Common myeloid progenitor, CD34-positive (primary cell): ENCODE measurements around the gene CHSY1.
A peak's percentile ranks its signal among the peaks of the same experiment; 100 is the strongest.
"Not testable (repeated sequence)": the region's sequence is repeated elsewhere in the genome, so short reads cannot be mapped to it uniquely, and the experiment has no call there.

Source experiments
- CTCF ChIA-PET: fragments of 350-600 bp; sonication (Branson Sonifier 250); formaldehyde crosslinking; loops from one replicate; lab custom pipeline; 2021; ENCODE audit warnings: antibody characterized with exemption; lab: Charles Lee
- POLR2A ChIA-PET: fragments of 350-600 bp; sonication (Branson Sonifier 250); formaldehyde crosslinking; loops from one replicate; lab custom pipeline; 2021; ENCODE audit warnings: antibody characterized with exemption; lab: Charles Lee
- DNase-seq, 3 donors: peaks; one replicate each; pipeline versions ENCODE4 v3.0.0 to v3.0.0-alpha.2; 2013
- H3K27ac ChIP-seq, 2 experiments: 1 replicate in 1 of 2; 2 replicates in 1 of 2; pipeline ENCODE4 v1.7.0; 2013; ENCODE audit warnings: inconsistent platforms in 2 of 2, low read length in 2 of 2, mild to moderate bottlenecking in 2 of 2, low read depth in 1 of 2, moderate library complexity in 1 of 2; ENCODE audit not compliant: severe bottlenecking in 2 of 2, insufficient read depth in 1 of 2, poor library complexity in 1 of 2
- H3K27me3 ChIP-seq, 5 experiments: replicated peaks in 2 of 5; 1 replicate in 3 of 5; 2 replicates in 2 of 5; pipeline versions ENCODE4 v1.6.1 to v1.7.0; 2013; ENCODE audit warnings: low read length in 4 of 5, mild to moderate bottlenecking in 2 of 5, moderate library complexity in 2 of 5, inconsistent platforms in 1 of 5; ENCODE audit not compliant: insufficient read depth in 5 of 5, control insufficient read depth in 4 of 5
- H3K36me3 ChIP-seq, 4 experiments: 1 replicate in 2 of 4; 2 replicates in 2 of 4; pipeline versions ENCODE4 v1.6.1 to v1.7.0; 2013; ENCODE audit warnings: low read length in 3 of 4, control low read depth in 1 of 4, mild to moderate bottlenecking in 1 of 4; ENCODE audit not compliant: control insufficient read depth in 4 of 4, insufficient read depth in 4 of 4
- H3K4me1 ChIP-seq, 4 experiments: 1 replicate in 3 of 4; 2 replicates in 1 of 4; pipeline versions ENCODE4 v1.6.1 to v1.7.1; 2013; ENCODE audit warnings: low read length in 3 of 4, mild to moderate bottlenecking in 3 of 4, control low read depth in 1 of 4, inconsistent platforms in 1 of 4, moderate library complexity in 1 of 4; ENCODE audit not compliant: control insufficient read depth in 4 of 4, insufficient read depth in 4 of 4; ENCODE audit errors: control extremely low read depth in 1 of 4
- H3K4me3 ChIP-seq, 7 experiments: 1 replicate in 4 of 7; 2 replicates in 3 of 7; pipeline versions ENCODE4 v1.5.1 to v1.7.0; 2013; ENCODE audit warnings: mild to moderate bottlenecking in 7 of 7, low read length in 6 of 7, moderate library complexity in 6 of 7, inconsistent platforms in 2 of 7, low read depth in 2 of 7, control low read depth in 1 of 7; ENCODE audit not compliant: insufficient read depth in 4 of 7, control insufficient read depth in 1 of 7; ENCODE audit errors: extremely low read depth in 1 of 7
- H3K9me3 ChIP-seq, 5 experiments: 1 replicate in 4 of 5; 2 replicates in 1 of 5; pipeline versions ENCODE4 v1.6.1 to v1.7.1; 2013; ENCODE audit warnings: low read length in 4 of 5, mild to moderate bottlenecking in 2 of 5, inconsistent platforms in 1 of 5, low read depth in 1 of 5, moderate library complexity in 1 of 5; ENCODE audit not compliant: control insufficient read depth in 4 of 5, insufficient read depth in 2 of 5; ENCODE audit errors: control extremely low read depth in 1 of 5
- WGBS: methylation state at CpG from one replicate; pipeline ENCODE4 v1.1.5; 2013; ENCODE audit not compliant: insufficient coverage; 5-methylcytosine and 5-hydroxymethylcytosine counted together

Gene CHSY1

DNA sequence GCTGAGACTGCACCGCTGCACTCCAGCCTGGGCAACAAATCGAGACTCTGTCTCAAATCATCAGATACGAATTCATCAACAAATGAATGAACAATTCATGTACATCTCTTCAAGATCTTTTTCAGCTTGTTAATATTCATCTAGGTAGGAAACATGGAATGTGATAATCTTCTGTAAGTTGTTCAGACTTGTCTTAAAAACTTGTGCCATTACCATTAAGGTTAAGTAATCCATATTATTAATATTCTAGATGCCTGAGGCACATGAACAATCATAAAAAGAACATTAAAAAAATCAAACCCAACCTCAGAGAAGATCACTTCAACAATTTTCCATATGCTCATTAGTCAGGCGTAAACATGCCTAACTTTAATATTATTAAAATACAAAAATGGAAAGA lies 36.2 kb downstream of the CHSY1 start:
- POLR2A ChIA-PET: no interaction called here
- CTCF ChIA-PET: interaction anchor here (1.0 to 1.6 kb wide), 3 partner anchors 23 to 208 kb away, joined by 3 to 5 read pairs (median 3); no protein-coding TSS in a partner anchor
- no peak for DNase-seq
- no CpG with 5 or more reads among the region's 4 CpGs for WGBS
- Histone ChIP-seq H3K9me3 (peaks cover 0 to 3% (median 1%) of the 10 kb centered on the region in 5 experiments), H3K36me3 (peaks cover 9 to 45% (median 27%) of the 10 kb centered on the region in 4 experiments), H3K27ac (no peak overlapping the region), H3K27me3 (no peaks in the 10 kb centered on the region), H3K4me3 (no peak overlapping the region), H3K4me1 (peaks cover 0 to 9% (median 6%) of the 10 kb centered on the region in 4 experiments)

DNA sequence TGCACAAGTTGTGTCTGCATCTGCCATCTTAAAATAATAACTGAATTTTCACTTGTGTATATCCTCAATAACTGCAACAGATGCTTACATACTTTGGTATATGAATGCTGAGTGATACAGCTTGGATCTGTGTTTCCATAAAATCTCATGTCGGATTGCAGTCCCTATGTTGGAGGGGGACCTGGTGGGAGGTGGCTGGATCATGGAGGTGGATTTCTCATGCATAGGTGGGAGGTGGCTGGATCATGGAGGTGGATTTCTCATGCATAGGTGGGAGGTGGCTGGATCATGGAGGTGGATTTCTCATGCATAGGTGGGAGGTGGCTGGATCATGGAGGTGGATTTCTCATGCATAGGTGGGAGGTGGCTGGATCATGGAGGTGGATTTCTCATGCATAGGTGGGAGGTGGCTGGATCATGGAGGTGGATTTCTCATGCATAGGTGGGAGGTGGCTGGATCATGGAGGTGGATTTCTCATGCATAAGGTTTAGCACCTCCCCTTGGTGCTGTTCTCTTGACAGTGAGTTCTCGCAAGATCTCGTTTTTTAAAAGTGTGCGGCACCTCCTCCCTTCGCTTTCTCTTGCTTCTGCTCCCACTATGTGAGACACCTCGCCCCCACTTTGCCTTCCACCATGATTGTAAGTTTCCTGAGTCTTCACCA lies 37.3 kb downstream of the CHSY1 start:
- Histone ChIP-seq H3K4me1 (peaks cover 5 to 18% (median 11%) of the 10 kb centered on the region in 4 experiments), H3K36me3 (peaks cover 9 to 36% (median 25%) of the 10 kb centered on the region in 4 experiments)
- 99% methylated on average over 5 of the region's 6 CpGs for WGBS
- H3K27ac ChIP-seq, H3K4me3 ChIP-seq, H3K27me3 ChIP-seq, DNase-seq, H3K9me3 ChIP-seq, POLR2A ChIA-PET: not testable (repeated sequence)
- CTCF ChIA-PET: interaction anchor here (0.8 kb wide), 1 partner anchor 10 kb away, joined by 4 read pairs; no protein-coding TSS in a partner anchor

- peaks cover 9 to 34% (median 22%) of the 10 kb centered on the region in 4 experiments for H3K36me3 ChIP-seq
- DNase-seq: no peak
- no peak overlapping the region for H3K4me3 ChIP-seq
- WGBS: 95% methylated on average over 4 of the region's 5 CpGs
- POLR2A ChIA-PET: no interaction called here
- peaks cover 0 to 3% (median 1%) of the 10 kb centered on the region in 5 experiments for H3K9me3 ChIP-seq
- H3K4me1 ChIP-seq: peaks cover 5 to 27% (median 12%) of the 10 kb centered on the region in 4 experiments
- H3K27me3 ChIP-seq: no peaks in the 10 kb centered on the region
- no peak overlapping the region for H3K27ac ChIP-seq
- CTCF ChIA-PET: interaction anchor here (0.8 kb wide), 1 partner anchor 9 kb away, joined by 4 read pairs; no protein-coding TSS in a partner anchor
These were observed 38.3 kb downstream of the CHSY1 start for GRCh38 chr15:101213570-101213969.

DNA sequence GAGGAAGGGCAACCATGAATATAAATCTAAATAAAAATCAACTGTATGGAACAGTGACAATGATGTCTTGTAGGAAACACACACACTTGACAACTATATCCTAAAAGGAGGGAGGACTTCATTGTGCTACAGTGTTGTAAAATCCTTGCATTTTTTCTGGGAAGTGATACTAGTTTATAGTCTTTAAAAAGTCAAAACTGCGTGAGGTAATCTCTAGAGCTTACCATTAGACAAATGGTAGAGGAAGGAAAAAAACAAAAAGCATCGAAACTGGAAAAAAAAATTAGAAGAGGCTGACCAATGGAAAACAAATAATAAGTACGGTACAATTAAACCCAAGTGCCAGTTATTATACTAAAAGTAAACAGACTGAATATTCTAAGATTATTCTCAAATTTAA lies 38.7 kb downstream of the CHSY1 start:
- H3K27ac ChIP-seq: no peak overlapping the region
- no peak for DNase-seq
- H3K27me3 ChIP-seq: no peaks in the 10 kb centered on the region
- ChIA-PET CTCF (no interaction called here), POLR2A (no interaction called here)
- peaks cover 0 to 3% (median 1%) of the 10 kb centered on the region in 5 experiments for H3K9me3 ChIP-seq
- peaks cover 9 to 34% (median 20%) of the 10 kb centered on the region in 4 experiments for H3K36me3 ChIP-seq
- 80% methylated on average over 1 of the region's 3 CpGs for WGBS
- H3K4me3 ChIP-seq: no peak overlapping the region
- peaks cover 5 to 27% (median 13%) of the 10 kb centered on the region in 4 experiments for H3K4me1 ChIP-seq

GRCh38 chr15:101211897-101212296 lies 40.0 kb downstream of the CHSY1 start:
- no peak overlapping the region for H3K27ac ChIP-seq
- H3K4me1 ChIP-seq: peaks cover 5 to 27% (median 16%) of the 10 kb centered on the region in 4 experiments
- DNase-seq: no peak
- WGBS: no CpG with 5 or more reads among the region's 4 CpGs
- no peaks in the 10 kb centered on the region for H3K27me3 ChIP-seq
- ChIA-PET CTCF (no interaction called here), POLR2A (no interaction called here)
- H3K4me3 ChIP-seq: no peak overlapping the region
- H3K36me3 ChIP-seq: peaks cover 9 to 26% (median 12%) of the 10 kb centered on the region in 4 experiments
- peaks cover 0 to 2% (median 0%) of the 10 kb centered on the region in 5 experiments for H3K9me3 ChIP-seq

DNA sequence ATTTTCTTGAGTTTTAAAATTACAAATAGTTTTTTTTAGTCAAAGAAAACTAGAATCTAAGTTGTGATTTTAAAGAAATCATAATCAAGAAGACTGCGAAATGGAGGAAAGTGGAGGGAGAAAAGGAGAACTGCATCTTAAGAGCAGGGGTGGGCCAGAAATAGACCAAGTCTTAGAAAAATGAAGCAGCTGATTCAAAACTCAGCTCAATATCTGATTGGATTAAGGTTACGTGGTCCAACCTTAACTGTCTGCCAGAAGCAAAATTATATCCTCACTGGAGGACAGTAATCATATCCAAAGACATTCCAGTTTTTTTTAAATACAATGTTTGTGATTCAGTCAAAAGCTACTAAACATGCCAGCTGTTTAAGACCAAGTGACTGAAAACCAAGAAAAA lies 41.4 kb downstream of the CHSY1 start:
- Histone ChIP-seq H3K4me3 (peak overlapping the region in 1 of 7 experiments; percentile 8), H3K27me3 (no peaks in the 10 kb centered on the region), H3K4me1 (peaks cover 6 to 36% (median 18%) of the 10 kb centered on the region in 4 experiments), H3K27ac (peak overlapping the region in 1 of 2 experiments; percentile 44), H3K36me3 (peaks cover 5 to 20% (median 5%) of the 10 kb centered on the region in 4 experiments), H3K9me3 (no peaks in the 10 kb centered on the region)
- peak in 2 of 3 donors; percentile 32 to 48 for DNase-seq
- POLR2A ChIA-PET: interaction anchor here (0.5 kb wide), 1 partner anchor 32 kb away, joined by 3 read pairs; no protein-coding TSS in a partner anchor
- CTCF ChIA-PET: interaction anchor here (0.6 to 1.3 kb wide), 5 partner anchors 15 to 194 kb away, joined by 3 to 6 read pairs (median 3); no protein-coding TSS in a partner anchor
- 72% methylated on average over 2 of the region's 2 CpGs for WGBS

DNA sequence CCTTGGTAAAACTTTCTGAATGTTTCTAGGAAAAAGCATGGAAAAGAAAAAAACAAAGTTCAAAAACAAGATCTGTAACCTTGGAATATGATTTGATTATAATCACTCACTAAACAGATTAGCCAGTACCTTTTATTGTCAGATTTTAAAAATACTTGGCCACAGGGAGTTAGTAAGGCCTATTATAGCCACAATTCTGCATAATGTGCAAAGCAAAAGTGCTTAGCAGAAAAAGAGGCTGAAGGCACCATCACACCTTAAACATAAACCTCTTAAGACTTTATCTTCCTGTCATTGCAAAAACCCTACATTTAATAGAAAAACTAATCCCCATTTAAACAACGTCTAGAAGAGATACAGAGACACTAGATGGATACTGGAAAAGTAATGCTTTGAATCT lies 41.8 kb downstream of the CHSY1 start:
- POLR2A ChIA-PET: interaction anchor here (0.5 to 1.0 kb wide), 2 partner anchors 32 to 42 kb away, joined by 3 read pairs; no protein-coding TSS in a partner anchor
- peaks cover 10 to 40% (median 20%) of the 10 kb centered on the region in 4 experiments for H3K4me1 ChIP-seq

More for the DNA sequence above, 41.8 kb downstream of the CHSY1 start:
- WGBS: no CpG with 5 or more reads among the region's 1 CpG
- no peaks in the 10 kb centered on the region for H3K27me3 ChIP-seq
- no peak for DNase-seq
- peak overlapping the region in 1 of 2 experiments; percentile 59 for H3K27ac ChIP-seq
- no peaks in the 10 kb centered on the region for H3K9me3 ChIP-seq
- no peak overlapping the region for H3K4me3 ChIP-seq
- CTCF ChIA-PET: interaction anchor here (0.6 to 1.3 kb wide), 4 partner anchors 15 to 194 kb away, joined by 3 to 6 read pairs (median 3); no protein-coding TSS in a partner anchor
- peaks cover 5 to 16% (median 5%) of the 10 kb centered on the region in 4 experiments for H3K36me3 ChIP-seq
